DND-41 (cell line): ENCODE results near the gene MYBL2.
"Not testable (repeated sequence)": the region's sequence is repeated elsewhere in the genome, so short reads cannot be mapped to it uniquely, and the experiment has no call there.

ENCODE experiments used
- ATAC-seq: fragments of 200-7000 bp; cut with Tn5 transposase; 3 replicates; pipeline ENCODE4 v1.9.1; 2021; ENCODE audit warnings: low read depth; ENCODE audit not compliant: insufficient read depth
- DNase-seq: peaks from one replicate; pipeline ENCODE4 v3.0.0-alpha.2; 2020
- H2AFZ ChIP-seq: 2 replicates; pipeline ENCODE4 v1.6.0; 2012; ENCODE audit warnings: low read depth, low read length
- H3K27ac ChIP-seq: 2 replicates; pipeline ENCODE4 v1.5.1; 2012; ENCODE audit warnings: low read length, inconsistent platforms
- H3K27me3 ChIP-seq: fragments of 200-600 bp; sonication (generic); 2 replicates; pipeline ENCODE4 v1.6.0; 2012; ENCODE audit warnings: low read length, mild to moderate bottlenecking, inconsistent platforms; ENCODE audit not compliant: insufficient read depth, poor library complexity
- H3K36me3 ChIP-seq: 2 replicates; pipeline ENCODE4 v1.5.1; 2012; ENCODE audit warnings: low read length, inconsistent platforms; ENCODE audit not compliant: insufficient read depth
- H3K4me1 ChIP-seq: 2 replicates; pipeline ENCODE4 v1.5.1; 2012; ENCODE audit warnings: mild to moderate bottlenecking, low read length; ENCODE audit not compliant: insufficient read depth
- H3K4me2 ChIP-seq: 2 replicates; pipeline ENCODE4 v1.6.0; 2012; ENCODE audit warnings: mild to moderate bottlenecking, moderate library complexity, low read length, inconsistent platforms; ENCODE audit not compliant: insufficient read depth
- H3K4me3 ChIP-seq, 2 experiments: fragments of 200-600 bp in 1 of 2; shearing (Covaris generic) in 1 of 2; 2 replicates each; pipeline ENCODE4 v1.5.1; 2012 to 2016; ENCODE audit warnings: inconsistent platforms in 2 of 2, low read length in 2 of 2, mild to moderate bottlenecking in 2 of 2, low read depth in 1 of 2, moderate library complexity in 1 of 2
- H3K79me2 ChIP-seq: 2 replicates; pipeline ENCODE4 v1.6.0; 2012; ENCODE audit warnings: low read length, inconsistent platforms; ENCODE audit not compliant: insufficient read depth
- H3K9ac ChIP-seq: 2 replicates; pipeline ENCODE4 v1.6.0; 2012; ENCODE audit warnings: low read depth, mild to moderate bottlenecking, inconsistent platforms, low read length, moderate library complexity
- H3K9me3 ChIP-seq: 2 replicates; pipeline ENCODE4 v1.5.1; 2012; ENCODE audit warnings: low read length, moderate library complexity, mild to moderate bottlenecking, inconsistent platforms; ENCODE audit not compliant: insufficient read depth, severe bottlenecking
- H4K20me1 ChIP-seq: 2 replicates; pipeline ENCODE4 v1.6.0; 2012; ENCODE audit warnings: low read length; ENCODE audit not compliant: insufficient read depth
- EZH2 ChIP-seq: IDR thresholded peaks from 3 replicates; pipeline ENCODE4 v1.6.1; 2012; ENCODE audit warnings: borderline replicate concordance, low read depth, mild to moderate bottlenecking, moderate library complexity, low read length, inconsistent platforms; ENCODE audit not compliant: severe bottlenecking
- TF ChIP-seq, protein P1 (sequence below): IDR thresholded peaks from 2 replicates; pipeline ENCODE4 v1.5.1; 2012; ENCODE audit warnings: borderline replicate concordance, low read length, moderate library complexity, mild to moderate bottlenecking; ENCODE audit not compliant: poor library complexity, severe bottlenecking; ENCODE audit errors: extremely low read depth

MYBL2 gene

DNA sequence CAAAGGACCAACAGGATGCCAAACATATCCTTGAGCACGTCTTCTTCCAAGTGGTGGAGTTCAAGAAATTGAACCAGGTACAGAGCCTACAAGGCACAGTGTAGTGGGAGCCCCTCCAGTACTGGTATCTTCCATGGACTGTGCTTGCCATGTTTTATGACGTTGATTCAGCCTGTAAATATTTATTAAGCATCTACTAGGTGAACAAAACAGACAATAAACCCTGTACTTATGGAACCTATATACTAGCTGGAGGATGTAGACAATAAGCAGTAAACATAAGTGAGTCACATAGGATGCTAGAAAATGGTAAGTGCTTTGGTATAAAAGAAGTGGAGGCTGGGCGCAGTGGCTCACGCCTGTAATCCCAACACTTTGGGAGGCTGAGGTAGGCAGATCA is 24.4 kb upstream of the MYBL2 start:
- no peak overlapping the region for H2AFZ ChIP-seq
- no peak overlapping the region for H3K27ac ChIP-seq

DNA sequence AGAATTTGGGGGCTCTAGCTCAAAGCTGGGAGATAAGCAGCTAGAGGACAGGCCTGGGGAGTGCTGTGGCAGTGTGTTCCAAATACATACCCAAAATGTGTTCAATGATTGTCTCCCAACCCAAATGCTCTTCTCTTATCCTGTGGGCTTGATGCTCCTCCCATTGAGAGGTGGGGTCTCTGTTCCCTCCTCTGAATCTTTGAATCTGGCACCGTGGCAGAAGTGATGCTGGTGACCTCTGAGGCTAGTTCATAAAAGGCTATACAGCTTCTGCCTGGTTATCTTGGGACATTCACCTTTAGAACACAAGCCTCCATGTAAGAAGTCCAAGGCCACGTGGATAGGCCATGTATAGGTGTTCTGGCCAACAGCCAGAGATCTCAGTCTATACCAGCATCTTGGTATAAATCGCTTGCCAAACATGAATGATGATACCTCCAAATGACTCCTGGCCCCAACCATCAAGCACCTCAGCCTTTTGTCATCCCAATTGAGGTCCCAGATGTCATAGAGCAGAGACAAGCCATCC is 15.9 kb upstream of the MYBL2 start:
- Histone ChIP-seq H3K4me1 (no peaks in the 10 kb centered on the region; the same call in 1 of the 2 replicates), H3K9me3 (no peaks in the 10 kb centered on the region), H4K20me1 (no peaks in the 10 kb centered on the region), H3K9ac (no peak overlapping the region), H3K4me3 (no peak overlapping the region), H3K27me3 (no peaks in the 10 kb centered on the region), H3K4me2 (no peak overlapping the region), H3K36me3 (peaks cover 13% of the 10 kb centered on the region; the same call in 1 of the 2 replicates), H2AFZ (no peak overlapping the region), H3K79me2 (no peaks in the 10 kb centered on the region), H3K27ac (no peak overlapping the region)
- ATAC-seq (no peak), DNase-seq (no peak)
- TF ChIP-seq EZH2, result no peak
- TF ChIP-seq, protein P1, sequence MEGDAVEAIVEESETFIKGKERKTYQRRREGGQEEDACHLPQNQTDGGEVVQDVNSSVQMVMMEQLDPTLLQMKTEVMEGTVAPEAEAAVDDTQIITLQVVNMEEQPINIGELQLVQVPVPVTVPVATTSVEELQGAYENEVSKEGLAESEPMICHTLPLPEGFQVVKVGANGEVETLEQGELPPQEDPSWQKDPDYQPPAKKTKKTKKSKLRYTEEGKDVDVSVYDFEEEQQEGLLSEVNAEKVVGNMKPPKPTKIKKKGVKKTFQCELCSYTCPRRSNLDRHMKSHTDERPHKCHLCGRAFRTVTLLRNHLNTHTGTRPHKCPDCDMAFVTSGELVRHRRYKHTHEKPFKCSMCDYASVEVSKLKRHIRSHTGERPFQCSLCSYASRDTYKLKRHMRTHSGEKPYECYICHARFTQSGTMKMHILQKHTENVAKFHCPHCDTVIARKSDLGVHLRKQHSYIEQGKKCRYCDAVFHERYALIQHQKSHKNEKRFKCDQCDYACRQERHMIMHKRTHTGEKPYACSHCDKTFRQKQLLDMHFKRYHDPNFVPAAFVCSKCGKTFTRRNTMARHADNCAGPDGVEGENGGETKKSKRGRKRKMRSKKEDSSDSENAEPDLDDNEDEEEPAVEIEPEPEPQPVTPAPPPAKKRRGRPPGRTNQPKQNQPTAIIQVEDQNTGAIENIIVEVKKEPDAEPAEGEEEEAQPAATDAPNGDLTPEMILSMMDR, result no peak

More for the DNA sequence above, 24.4 kb upstream of the MYBL2 start:
- ATAC-seq (no peak), DNase-seq (no peak)
- Histone ChIP-seq H3K4me1 (no peaks in the 10 kb centered on the region), H3K9ac (no peak overlapping the region), H3K4me2 (no peak overlapping the region), H3K9me3 (no peaks in the 10 kb centered on the region), H4K20me1 (no peaks in the 10 kb centered on the region), H3K4me3 (no peak overlapping the region), H3K36me3 (peaks cover 40% of the 10 kb centered on the region), H3K27me3 (no peaks in the 10 kb centered on the region), H3K79me2 (no peaks in the 10 kb centered on the region)
- TF ChIP-seq EZH2, result no peak
- TF ChIP-seq, protein P1, result no peak

DNA sequence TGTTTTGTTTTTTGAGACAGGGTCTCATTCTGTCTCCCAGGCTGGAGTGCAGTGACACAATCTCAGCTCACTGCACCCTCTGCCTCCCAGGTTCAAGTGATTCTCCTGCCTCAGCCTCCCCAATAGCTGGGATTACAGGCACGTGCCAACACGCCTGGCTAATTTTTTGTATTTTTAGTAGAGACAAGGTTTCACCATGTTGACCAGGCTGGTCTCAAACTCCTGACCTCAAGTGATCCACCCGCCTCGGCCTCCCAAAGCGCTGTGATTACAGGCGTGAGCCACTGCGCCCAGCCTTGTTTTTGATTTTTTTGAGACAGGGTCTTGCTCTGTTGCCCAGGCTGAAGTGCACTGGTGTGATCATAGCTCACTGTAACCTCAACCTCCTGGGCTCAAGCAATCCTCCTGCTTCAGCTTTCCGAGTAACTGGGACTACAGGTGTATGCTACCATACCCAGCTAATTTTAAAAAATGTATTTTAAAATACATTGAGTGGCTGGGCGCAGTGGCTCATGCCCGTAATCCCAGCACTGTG is 15.2 kb upstream of the MYBL2 start:
- not testable (repeated sequence) for H3K27ac ChIP-seq, H3K9me3 ChIP-seq, ATAC-seq

DNA sequence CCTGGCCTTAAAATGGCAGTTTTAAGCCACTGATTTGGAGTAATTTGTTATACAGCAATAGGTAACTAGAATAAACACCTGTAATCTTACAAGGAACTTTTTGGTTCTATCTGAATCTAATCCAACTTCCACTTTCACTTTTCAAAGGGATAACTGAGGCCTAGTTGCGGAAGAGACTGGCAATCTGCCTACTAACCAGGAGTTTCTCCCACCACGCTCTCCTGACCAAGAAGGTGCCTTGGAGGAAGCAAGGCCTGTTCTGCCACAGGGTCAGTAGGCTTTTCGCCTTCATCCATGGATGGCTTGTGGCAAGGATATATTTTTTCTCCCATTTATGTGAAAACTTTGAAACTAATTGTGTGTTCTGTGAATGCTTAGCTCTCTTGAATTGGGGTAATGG is 12.9 kb upstream of the MYBL2 start:
- Histone ChIP-seq H4K20me1 (no peaks in the 10 kb centered on the region), H2AFZ (0 out of 2 replicates have a peak overlapping the region, but pooled peaks have one; percentile 14), H3K4me3 (no peak overlapping the region), H3K4me2 (no peak overlapping the region), H3K27ac (no peak overlapping the region), H3K27me3 (no peaks in the 10 kb centered on the region), H3K4me1 (peaks cover 20% of the 10 kb centered on the region), H3K36me3 (no peaks in the 10 kb centered on the region), H3K79me2 (no peaks in the 10 kb centered on the region), H3K9ac (no peak overlapping the region), H3K9me3 (no peaks in the 10 kb centered on the region)
- ATAC-seq (no peak), DNase-seq (no peak)
- TF ChIP-seq EZH2, result no peak
- TF ChIP-seq, protein P1, result no peak

More for the DNA sequence above, 15.2 kb upstream of the MYBL2 start:
- not testable (repeated sequence) for H3K4me3 ChIP-seq, H3K27me3 ChIP-seq, H2AFZ ChIP-seq, H3K36me3 ChIP-seq, H3K4me1 ChIP-seq, H3K9ac ChIP-seq, H3K79me2 ChIP-seq, DNase-seq, H4K20me1 ChIP-seq, H3K4me2 ChIP-seq

DNA sequence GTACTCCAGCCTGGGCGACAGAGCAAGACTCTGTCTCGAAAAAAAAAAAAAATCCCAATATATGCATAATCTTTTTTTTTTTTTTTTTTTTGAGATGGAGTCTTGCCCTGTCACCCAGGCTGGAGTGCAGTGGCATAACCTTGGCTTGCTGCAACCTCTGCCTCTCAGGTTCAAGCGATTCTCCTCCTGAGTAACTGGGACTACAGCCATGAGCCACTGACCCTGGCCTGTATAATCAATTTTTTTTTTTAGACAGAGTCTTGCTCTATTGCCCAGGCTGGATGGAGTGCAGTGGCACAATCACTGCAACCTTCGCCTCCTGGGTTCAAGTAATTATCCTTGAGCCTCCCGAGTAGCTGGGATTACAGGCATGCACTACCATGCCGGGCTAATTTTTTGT is 11.7 kb upstream of the MYBL2 start:
- H3K27me3 ChIP-seq, H3K4me3 ChIP-seq, H3K9me3 ChIP-seq, H3K4me2 ChIP-seq, DNase-seq, H4K20me1 ChIP-seq, H3K27ac ChIP-seq, H3K9ac ChIP-seq, ATAC-seq, H3K36me3 ChIP-seq, H3K79me2 ChIP-seq, H2AFZ ChIP-seq: not testable (repeated sequence)
- H3K4me1 ChIP-seq, result peaks cover 20% of the 10 kb centered on the region
